ENCODE results near the gene DPP4.

DPP4 gene

DNA sequence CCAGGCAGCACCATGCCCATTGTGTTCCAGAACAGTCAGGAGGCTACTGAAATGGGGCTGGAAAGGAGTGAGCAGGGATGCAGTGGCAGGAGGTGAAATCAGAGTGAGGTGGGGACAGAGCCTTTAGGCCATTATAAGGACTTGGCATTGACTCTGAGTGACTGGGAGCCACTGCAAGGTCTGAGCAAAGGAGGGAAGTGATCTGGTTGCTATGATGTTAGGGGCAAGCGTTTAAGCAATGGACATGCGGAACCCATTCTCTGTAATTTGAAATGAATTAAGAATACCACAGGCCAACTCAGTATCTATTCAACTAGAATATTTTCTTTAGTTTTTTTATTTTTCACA, 98.2 kb downstream of the DPP4 start:
- TF ChIP-seq MEIS1 (CRISPR knock-in tag; IDR thresholded peaks at IDR 0.05; ENCODE audit: borderline replicate concordance): no peak
- TF ChIP-seq, protein P1, sequence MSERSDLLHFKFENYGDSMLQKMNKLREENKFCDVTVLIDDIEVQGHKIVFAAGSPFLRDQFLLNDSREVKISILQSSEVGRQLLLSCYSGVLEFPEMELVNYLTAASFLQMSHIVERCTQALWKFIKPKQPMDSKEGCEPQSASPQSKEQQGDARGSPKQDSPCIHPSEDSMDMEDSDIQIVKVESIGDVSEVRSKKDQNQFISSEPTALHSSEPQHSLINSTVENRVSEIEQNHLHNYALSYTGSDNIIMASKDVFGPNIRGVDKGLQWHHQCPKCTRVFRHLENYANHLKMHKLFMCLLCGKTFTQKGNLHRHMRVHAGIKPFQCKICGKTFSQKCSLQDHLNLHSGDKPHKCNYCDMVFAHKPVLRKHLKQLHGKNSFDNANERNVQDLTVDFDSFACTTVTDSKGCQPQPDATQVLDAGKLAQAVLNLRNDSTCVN (tag by site-specific recombination; optimal IDR thresholded peaks at IDR 0.05): no peak
- TF ChIP-seq ZBTB48 (tag by site-specific recombination; IDR thresholded peaks at IDR 0.05): no peak
- no peak for TF ChIP-seq ZNF23 (tag by site-specific recombination; IDR thresholded peaks at IDR 0.05; ENCODE audit: borderline replicate concordance)
- TF ChIP-seq ZNF394 (tag by site-specific recombination; IDR thresholded peaks at IDR 0.05; ENCODE audit: borderline replicate concordance): no peak
- no peak for TF ChIP-seq ZNF350 (tag by site-specific recombination; IDR thresholded peaks at IDR 0.05)
- TF ChIP-seq, protein P2, sequence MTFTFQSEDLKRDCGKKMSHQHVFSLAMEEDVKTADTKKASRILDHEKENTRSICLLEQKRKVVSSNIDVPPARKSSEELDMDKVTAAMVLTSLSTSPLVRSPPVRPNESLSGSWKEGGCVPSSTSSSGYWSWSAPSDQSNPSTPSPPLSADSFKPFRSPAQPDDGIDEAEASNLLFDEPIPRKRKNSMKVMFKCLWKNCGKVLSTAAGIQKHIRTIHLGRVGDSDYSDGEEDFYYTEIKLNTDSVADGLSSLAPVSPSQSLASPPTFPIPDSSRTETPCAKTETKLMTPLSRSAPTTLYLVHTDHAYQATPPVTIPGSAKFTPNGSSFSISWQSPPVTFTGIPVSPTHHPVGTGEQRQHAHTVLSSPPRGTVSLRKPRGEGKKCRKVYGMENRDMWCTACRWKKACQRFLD (tag by site-specific recombination; IDR thresholded peaks at IDR 0.05): no peak
- no peak for TF ChIP-seq ZNF654 (tag by site-specific recombination; IDR thresholded peaks at IDR 0.05; ENCODE audit: low read depth)
- no peak for TF ChIP-seq ZNF37A (tag by site-specific recombination; IDR thresholded peaks at IDR 0.05)
- no peak for TF ChIP-seq TCF7L2 (IDR thresholded peaks at IDR 0.05; ENCODE audit: borderline replicate concordance, low read depth, low read length)
- TF ChIP-seq ZNF76 (tag by site-specific recombination; IDR thresholded peaks at IDR 0.05; ENCODE audit: borderline replicate concordance, low read depth): no peak
- Histone ChIP-seq H3K4me1 (ENCODE audit: control insufficient read depth, insufficient read depth, low read length) (no peaks in the 10 kb centered on the region), H3K9me3 (ENCODE audit: control insufficient read depth, insufficient read depth, low read depth, low read length) (no peaks in the 10 kb centered on the region), H3K36me3 (ENCODE audit: control insufficient read depth in 2 of 2, insufficient read depth in 1 of 2, low read length in 2 of 2) (no peaks in the 10 kb centered on the region), H3K27ac (ENCODE audit: extremely low read depth, low read depth, low read length) (no peak overlapping the region), H3K4me3 (ENCODE audit: low read depth, low read length) (no peak overlapping the region)
- ChIA-PET CTCF (no interaction called here), POLR2A (no interaction called here)

DNA sequence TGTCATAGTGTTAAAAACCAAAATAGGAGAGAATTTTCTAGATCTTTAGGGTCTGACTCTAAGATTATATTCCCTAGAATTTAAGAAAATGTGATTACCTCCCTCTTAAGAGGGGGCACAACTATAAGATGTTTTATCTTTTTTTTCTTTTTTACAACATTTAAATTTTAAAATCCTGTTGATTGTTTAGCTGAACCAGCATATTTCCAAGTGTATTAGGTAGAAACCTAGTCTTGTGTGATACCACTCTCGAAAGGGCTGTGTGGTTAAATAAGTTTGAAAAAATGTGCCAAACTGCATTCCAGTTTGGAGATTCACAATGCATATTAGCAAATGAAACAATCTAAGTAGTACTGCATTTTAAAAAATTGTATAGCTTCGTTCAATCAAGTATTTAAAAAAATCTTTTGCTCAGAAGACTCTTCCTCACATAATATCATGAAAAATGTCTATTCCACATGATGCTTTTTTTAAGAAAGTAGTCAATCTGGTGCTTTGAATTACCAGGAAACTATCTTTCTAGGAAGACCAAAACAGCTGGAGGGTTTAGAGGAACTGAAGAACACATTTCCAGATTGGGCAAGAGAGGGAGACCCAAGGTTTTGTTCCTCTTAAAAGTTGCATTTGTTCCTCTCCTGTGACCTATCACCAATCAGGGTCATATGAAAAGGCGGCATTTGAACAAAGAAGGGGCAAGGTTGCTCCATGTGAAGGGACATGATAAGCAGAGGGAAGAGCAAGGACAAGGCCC, 98.8 kb downstream of the DPP4 start:
- Histone ChIP-seq H3K4me3 (ENCODE audit: low read depth, low read length) (no peak overlapping the region), H3K9me3 (ENCODE audit: control insufficient read depth, insufficient read depth, low read depth, low read length) (no peaks in the 10 kb centered on the region), H3K4me1 (ENCODE audit: control insufficient read depth, insufficient read depth, low read length) (no peaks in the 10 kb centered on the region), H3K36me3 (ENCODE audit: control insufficient read depth in 2 of 2, insufficient read depth in 1 of 2, low read length in 2 of 2) (no peaks in the 10 kb centered on the region), H3K27ac (ENCODE audit: extremely low read depth, low read depth, low read length) (no peak overlapping the region)
- CTCF ChIA-PET: no interaction called here
- TF ChIP-seq, protein P3, sequence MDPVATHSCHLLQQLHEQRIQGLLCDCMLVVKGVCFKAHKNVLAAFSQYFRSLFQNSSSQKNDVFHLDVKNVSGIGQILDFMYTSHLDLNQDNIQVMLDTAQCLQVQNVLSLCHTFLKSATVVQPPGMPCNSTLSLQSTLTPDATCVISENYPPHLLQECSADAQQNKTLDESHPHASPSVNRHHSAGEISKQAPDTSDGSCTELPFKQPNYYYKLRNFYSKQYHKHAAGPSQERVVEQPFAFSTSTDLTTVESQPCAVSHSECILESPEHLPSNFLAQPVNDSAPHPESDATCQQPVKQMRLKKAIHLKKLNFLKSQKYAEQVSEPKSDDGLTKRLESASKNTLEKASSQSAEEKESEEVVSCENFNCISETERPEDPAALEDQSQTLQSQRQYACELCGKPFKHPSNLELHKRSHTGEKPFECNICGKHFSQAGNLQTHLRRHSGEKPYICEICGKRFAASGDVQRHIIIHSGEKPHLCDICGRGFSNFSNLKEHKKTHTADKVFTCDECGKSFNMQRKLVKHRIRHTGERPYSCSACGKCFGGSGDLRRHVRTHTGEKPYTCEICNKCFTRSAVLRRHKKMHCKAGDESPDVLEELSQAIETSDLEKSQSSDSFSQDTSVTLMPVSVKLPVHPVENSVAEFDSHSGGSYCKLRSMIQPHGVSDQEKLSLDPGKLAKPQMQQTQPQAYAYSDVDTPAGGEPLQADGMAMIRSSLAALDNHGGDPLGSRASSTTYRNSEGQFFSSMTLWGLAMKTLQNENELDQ (tag by site-specific recombination; IDR thresholded peaks at IDR 0.05; ENCODE audit: low read depth): no peak
- TF ChIP-seq ZNF138 (tag by site-specific recombination; IDR thresholded peaks at IDR 0.05; ENCODE audit: borderline replicate concordance): no peak
- TF ChIP-seq ZBTB21 (tag by site-specific recombination; IDR thresholded peaks at IDR 0.05): no peak
- TF ChIP-seq KLF16 (tag by site-specific recombination; IDR thresholded peaks at IDR 0.05): no peak
- POLR2A ChIA-PET: no interaction called here

DNA sequence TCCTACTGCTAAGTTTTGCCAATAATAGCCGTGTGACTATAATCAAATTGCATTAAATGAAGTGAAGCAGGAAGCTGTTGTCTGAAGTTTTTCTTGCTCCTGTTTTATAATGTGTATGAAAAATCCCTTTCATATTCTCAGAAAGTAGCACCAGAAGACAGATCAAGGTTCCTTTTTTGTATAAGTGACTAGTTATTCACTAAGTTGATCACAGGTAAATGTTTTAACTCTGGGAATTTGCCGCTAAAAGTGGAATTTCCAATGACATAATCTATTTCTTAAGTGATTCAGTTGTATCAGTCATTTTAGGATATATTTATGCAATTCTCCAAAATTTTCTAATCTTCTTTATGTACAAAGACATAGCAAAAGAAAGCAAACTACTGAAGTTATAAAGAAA, 99.6 kb downstream of the DPP4 start:
- H3K4me1 ChIP-seq (ENCODE audit: control insufficient read depth, insufficient read depth, low read length): no peaks in the 10 kb centered on the region
- TF ChIP-seq ZNF747 (tag by site-specific recombination; IDR thresholded peaks at IDR 0.05) (no peak), OVOL3 (tag by site-specific recombination; IDR thresholded peaks at IDR 0.05) (no peak), ZNF114 (tag by site-specific recombination; IDR thresholded peaks at IDR 0.05) (no peak), SALL2 (tag by site-specific recombination; IDR thresholded peaks at IDR 0.05; ENCODE audit: borderline replicate concordance) (no peak), KLF8 (tag by site-specific recombination; IDR thresholded peaks at IDR 0.05) (no peak), ZNF350 (tag by site-specific recombination; IDR thresholded peaks at IDR 0.05) (no peak), ZNF19 (tag by site-specific recombination; IDR thresholded peaks at IDR 0.05; ENCODE audit: low read depth) (no peak)
- H3K9me3 ChIP-seq (ENCODE audit: control insufficient read depth, insufficient read depth, low read depth, low read length): no peaks in the 10 kb centered on the region
- no peaks in the 10 kb centered on the region for H3K36me3 ChIP-seq (ENCODE audit: control insufficient read depth in 2 of 2, insufficient read depth in 1 of 2, low read length in 2 of 2)
- H3K4me3 ChIP-seq (ENCODE audit: low read depth, low read length): no peak overlapping the region
- ChIA-PET CTCF (no interaction called here), POLR2A (no interaction called here)
- H3K27ac ChIP-seq (ENCODE audit: extremely low read depth, low read depth, low read length): no peak overlapping the region

All from HEK293 (cell line).